ENCODE data around the gene NUMB. TPM values are rescaled to one million over a fixed set of nuclear protein-coding genes. Genes with fewer than 3 reads are reported as not detected.
A peak's percentile ranks its signal among the peaks of the same experiment; 100 is the strongest.

Gene NUMB
- total RNA-seq, 1 experiment from 2014 or later = 42.0 TPM

GRCh38 chr14:73325063-73325462 is 133.3 kb downstream of the NUMB start:
- peaks cover 31% of the 10 kb centered on the region for H3K4me1 Mint-ChIP-seq
- no peak overlapping the region for H3K4me3 Mint-ChIP-seq
- POLR2A ChIA-PET = no interaction called here
- CTCF ChIA-PET = interaction anchor here (0.6 to 1.7 kb wide), 3 partner anchors 30 to 148 kb away, joined by 3 to 9 read pairs (median 5); no protein-coding TSS in a partner anchor
- peak overlapping the region; percentile 52 for H3K27ac Mint-ChIP-seq
- TF ChIP-seq GRHL2 (CRISPR knock-in tag; IDR thresholded peaks at IDR 0.05; ENCODE audit: insufficient replicate concordance, severe bottlenecking) (no peak), PRRX2 (CRISPR knock-in tag; IDR thresholded peaks at IDR 0.05) (no peak), NFATC4 (CRISPR knock-in tag; IDR thresholded peaks at IDR 0.05) (no peak), ZNF425 (CRISPR knock-in tag; conservative IDR thresholded peaks at IDR 0.05) (no peak), ZNF121 (CRISPR knock-in tag; IDR thresholded peaks at IDR 0.05) (peak; percentile 56; the same call in 1 of the 2 replicates), SMAD4 (CRISPR knock-in tag; IDR thresholded peaks at IDR 0.05) (no peak), FOXJ3 (CRISPR knock-in tag; IDR thresholded peaks at IDR 0.05; ENCODE audit: borderline replicate concordance) (no peak)
- DNase-seq (ENCODE audit: low spot score) (no peak), ATAC-seq (no peak)
- H3K9me3 Mint-ChIP-seq = no peaks in the 10 kb centered on the region
- no peaks in the 10 kb centered on the region for H3K36me3 Mint-ChIP-seq
- no peaks in the 10 kb centered on the region for H3K27me3 Mint-ChIP-seq (ENCODE audit: low read depth)

- CTCF ChIA-PET = interaction anchor here (0.8 to 1.7 kb wide), 3 partner anchors 8 to 29 kb away, joined by 3 to 9 read pairs (median 3); no protein-coding TSS in a partner anchor
- H3K36me3 Mint-ChIP-seq = no peaks in the 10 kb centered on the region
- no peak for DNase-seq (ENCODE audit: low spot score)
- peak overlapping the region; percentile 52 for H3K27ac Mint-ChIP-seq
- ATAC-seq = no peak
- no peak for TF ChIP-seq GABPB1 (CRISPR knock-in tag; IDR thresholded peaks at IDR 0.05)
- TF ChIP-seq NR3C1 (CRISPR knock-in tag; conservative IDR thresholded peaks at IDR 0.05; ENCODE audit: low read depth) = no peak
- TF ChIP-seq ZNF232 (CRISPR knock-in tag; IDR thresholded peaks at IDR 0.05) = no peak
- no peak for TF ChIP-seq SMAD3 (CRISPR knock-in tag; IDR thresholded peaks at IDR 0.05; ENCODE audit: borderline replicate concordance)
- TF ChIP-seq ZNF512 (CRISPR knock-in tag; IDR thresholded peaks at IDR 0.05; ENCODE audit: borderline replicate concordance) = no peak
- TF ChIP-seq OVOL2 (CRISPR knock-in tag; IDR thresholded peaks at IDR 0.05; ENCODE audit: borderline replicate concordance) = no peak
- TF ChIP-seq ZBTB21 (CRISPR knock-in tag; IDR thresholded peaks at IDR 0.05; ENCODE audit: borderline replicate concordance) = no peak
- POLR2A ChIA-PET = no interaction called here
- peaks cover 31% of the 10 kb centered on the region for H3K4me1 Mint-ChIP-seq
- no peaks in the 10 kb centered on the region for H3K9me3 Mint-ChIP-seq
- no peak overlapping the region for H3K4me3 Mint-ChIP-seq
- no peaks in the 10 kb centered on the region for H3K27me3 Mint-ChIP-seq (ENCODE audit: low read depth)
Measured at GRCh38 chr14:73324533-73324932, 133.8 kb downstream of the NUMB start.

GRCh38 chr14:73323896-73324399 is 134.4 kb downstream of the NUMB start:
- CTCF ChIA-PET = interaction anchor here (0.8 to 1.2 kb wide), 2 partner anchors 8 to 28 kb away, joined by 3 read pairs; no protein-coding TSS in a partner anchor
- POLR2A ChIA-PET = no interaction called here
- no peak overlapping the region for H3K27ac Mint-ChIP-seq

More at GRCh38 chr14:73323896-73324399, 134.4 kb downstream of the NUMB start:
- H3K36me3 Mint-ChIP-seq = no peaks in the 10 kb centered on the region
- ATAC-seq (no peak), DNase-seq (ENCODE audit: low spot score) (no peak)
- TF ChIP-seq ZNF138 (CRISPR knock-in tag; conservative IDR thresholded peaks at IDR 0.05) = no peak
- TF ChIP-seq SMAD3 (CRISPR knock-in tag; IDR thresholded peaks at IDR 0.05; ENCODE audit: borderline replicate concordance) = no peak
- TF ChIP-seq FOXP1 (CRISPR knock-in tag; IDR thresholded peaks at IDR 0.05; ENCODE audit: borderline replicate concordance) = no peak
- TF ChIP-seq FOXJ3 (CRISPR knock-in tag; IDR thresholded peaks at IDR 0.05; ENCODE audit: borderline replicate concordance) = no peak
- no peak for TF ChIP-seq ATF1 (CRISPR knock-in tag; IDR thresholded peaks at IDR 0.05)
- TF ChIP-seq ZBTB21 (CRISPR knock-in tag; IDR thresholded peaks at IDR 0.05; ENCODE audit: borderline replicate concordance) = no peak
- TF ChIP-seq MXD4 (CRISPR knock-in tag; IDR thresholded peaks at IDR 0.05; ENCODE audit: borderline replicate concordance) = no peak
- TF ChIP-seq PRDM15 (CRISPR knock-in tag; IDR thresholded peaks at IDR 0.05) = no peak
- no peak for TF ChIP-seq GABPB1 (CRISPR knock-in tag; IDR thresholded peaks at IDR 0.05)
- no peak for TF ChIP-seq EMX1 (CRISPR knock-in tag; IDR thresholded peaks at IDR 0.05)
- TF ChIP-seq HMGXB4 (CRISPR knock-in tag; IDR thresholded peaks at IDR 0.05) = no peak
- TF ChIP-seq RELA (CRISPR knock-in tag; IDR thresholded peaks at IDR 0.05; ENCODE audit: borderline replicate concordance) = no peak
- TF ChIP-seq ZNF671 (CRISPR knock-in tag; IDR thresholded peaks at IDR 0.05) = no peak
- TF ChIP-seq ZNF121 (CRISPR knock-in tag; IDR thresholded peaks at IDR 0.05) = no peak
- H3K4me3 Mint-ChIP-seq = no peak overlapping the region
- no peaks in the 10 kb centered on the region for H3K9me3 Mint-ChIP-seq
- H3K4me1 Mint-ChIP-seq = peaks cover 31% of the 10 kb centered on the region
- H3K27me3 Mint-ChIP-seq (ENCODE audit: low read depth) = no peaks in the 10 kb centered on the region

Measured in WTC11 (cell line).